ENCODE data around the gene TBX1.

- no peak for TF ChIP-seq NR2C2 (CRISPR knock-in tag; IDR thresholded peaks at IDR 0.05)
- no peak for TF ChIP-seq CTCF (IDR thresholded peaks at IDR 0.05)
- no peak for TF ChIP-seq HMGA2 (CRISPR knock-in tag; IDR thresholded peaks at IDR 0.05)
- no peak for TF ChIP-seq ESRRA (CRISPR knock-in tag; IDR thresholded peaks at IDR 0.05; ENCODE audit: borderline replicate concordance)
- TF ChIP-seq MAX (CRISPR knock-in tag; IDR thresholded peaks at IDR 0.05): no peak
- no peak for TF ChIP-seq FOXP4 (CRISPR knock-in tag; IDR thresholded peaks at IDR 0.05)
- no peak for TF ChIP-seq ZNF232 (CRISPR knock-in tag; IDR thresholded peaks at IDR 0.05)
Observed at GRCh38 chr22:19815823-19816290, 55.3 kb downstream of the TBX1 start.

All from WTC11 (cell line).